ENCODE results near the gene MGLL. TPM values are rescaled to one million over a fixed set of nuclear protein-coding genes. Genes with fewer than 3 reads are reported as not detected.

Gene MGLL
- total and polyA plus RNA-seq, 2 experiments from 2014 or later: 58.7 to 184 TPM

- Histone ChIP-seq H3K9ac (no peak overlapping the region), H3K4me1 (ENCODE audit: insufficient read depth) (peaks cover 42% of the 10 kb centered on the region), H3K27me3 (replicated peaks; ENCODE audit: insufficient read depth) (no peaks in the 10 kb centered on the region), H2AFZ (no peak overlapping the region), H4K20me1 (ENCODE audit: insufficient read depth) (no peaks in the 10 kb centered on the region), H3K9me2 (ENCODE audit: insufficient read depth) (no peaks in the 10 kb centered on the region), H3K4me3 (no peak overlapping the region), H3K36me3 (ENCODE audit: low read depth) (peaks cover 6% of the 10 kb centered on the region; the same call in 1 of the 2 replicates), H3K4me2 (ENCODE audit: unreplicated experiment) (no peak overlapping the region), H3K9me3 (ENCODE audit: low read depth) (no peaks in the 10 kb centered on the region), H3K79me2 (ENCODE audit: insufficient read depth) (peaks cover 55% of the 10 kb centered on the region), H3F3A (ENCODE audit: insufficient read depth) (peaks cover 39% of the 10 kb centered on the region), H3K27ac (no peak overlapping the region)
- no peak for TF ChIP-seq EZH2 (IDR thresholded peaks at IDR 0.05; ENCODE audit: insufficient read depth, poor library complexity, severe bottlenecking)
- no peak for TF ChIP-seq EZH2phosphoT487 (IDR thresholded peaks at IDR 0.05; ENCODE audit: insufficient read depth, low read depth)
- 88 to 89% methylated on average over 8 of the region's 8 CpGs for WGBS, 2 experiments (ENCODE audit: low coverage in 1 of 2, low lambda C conversion rate in 2 of 2, missing lambda C conversion rate in 2 of 2)
- DNase-seq: no peak
- in situ Hi-C loops (cut with MboI): no loop called here
Observed at GRCh38 chr3:127796831-127797150, 25.5 kb downstream of the MGLL start.

GRCh38 chr3:127796045-127796830 lies 26.1 kb downstream of the MGLL start:
- in situ Hi-C loops (cut with MboI): no loop called here
- H3K4me2 ChIP-seq (ENCODE audit: unreplicated experiment): no peak overlapping the region
- no peaks in the 10 kb centered on the region for H3K9me3 ChIP-seq (ENCODE audit: low read depth)
- no peak overlapping the region for H3K9ac ChIP-seq
- 78 to 83% methylated on average over 7 of the region's 7 CpGs for WGBS, 2 experiments (ENCODE audit: low coverage in 1 of 2, low lambda C conversion rate in 2 of 2, missing lambda C conversion rate in 2 of 2)
- H3F3A ChIP-seq (ENCODE audit: insufficient read depth): peaks cover 41% of the 10 kb centered on the region
- no peak overlapping the region for H3K4me3 ChIP-seq
- no peak overlapping the region for H2AFZ ChIP-seq
- H3K36me3 ChIP-seq (ENCODE audit: low read depth): peaks cover 6% of the 10 kb centered on the region; the same call in 1 of the 2 replicates
- H3K4me1 ChIP-seq (ENCODE audit: insufficient read depth): peaks cover 48% of the 10 kb centered on the region
- H3K9me2 ChIP-seq (ENCODE audit: insufficient read depth): no peaks in the 10 kb centered on the region
- H3K79me2 ChIP-seq (ENCODE audit: insufficient read depth): peaks cover 54% of the 10 kb centered on the region
- no peak for TF ChIP-seq EZH2phosphoT487 (IDR thresholded peaks at IDR 0.05; ENCODE audit: insufficient read depth, low read depth)
- no peak for TF ChIP-seq EZH2 (IDR thresholded peaks at IDR 0.05; ENCODE audit: insufficient read depth, poor library complexity, severe bottlenecking)
- H3K27ac ChIP-seq: no peak overlapping the region
- DNase-seq: no peak
- no peaks in the 10 kb centered on the region for H4K20me1 ChIP-seq (ENCODE audit: insufficient read depth)
- H3K27me3 ChIP-seq (replicated peaks; ENCODE audit: insufficient read depth): no peaks in the 10 kb centered on the region

GRCh38 chr3:127794972-127795371 lies 27.3 kb downstream of the MGLL start:
- Histone ChIP-seq H3K79me2 (ENCODE audit: insufficient read depth) (peaks cover 62% of the 10 kb centered on the region), H4K20me1 (ENCODE audit: insufficient read depth) (no peaks in the 10 kb centered on the region), H3K9me3 (ENCODE audit: low read depth) (no peaks in the 10 kb centered on the region), H3F3A (ENCODE audit: insufficient read depth) (peaks cover 34% of the 10 kb centered on the region), H3K4me2 (ENCODE audit: unreplicated experiment) (no peak overlapping the region), H3K4me1 (ENCODE audit: insufficient read depth) (peaks cover 43% of the 10 kb centered on the region), H3K4me3 (no peak overlapping the region), H3K27me3 (replicated peaks; ENCODE audit: insufficient read depth) (no peaks in the 10 kb centered on the region), H3K9ac (no peak overlapping the region), H3K9me2 (ENCODE audit: insufficient read depth) (no peaks in the 10 kb centered on the region), H3K27ac (no peak overlapping the region), H2AFZ (no peak overlapping the region), H3K36me3 (ENCODE audit: low read depth) (peaks cover 6% of the 10 kb centered on the region; the same call in 1 of the 2 replicates)
- 94 to 97% methylated on average over 2 of the region's 2 CpGs for WGBS, 2 experiments (ENCODE audit: low coverage in 1 of 2, low lambda C conversion rate in 2 of 2, missing lambda C conversion rate in 2 of 2)
- TF ChIP-seq EZH2 (IDR thresholded peaks at IDR 0.05; ENCODE audit: insufficient read depth, poor library complexity, severe bottlenecking) (no peak), EZH2phosphoT487 (IDR thresholded peaks at IDR 0.05; ENCODE audit: insufficient read depth, low read depth) (no peak)
- in situ Hi-C loops (cut with MboI): no loop called here
- no peak for DNase-seq

- Histone ChIP-seq H3K9me2 (ENCODE audit: insufficient read depth) (no peaks in the 10 kb centered on the region), H3K4me2 (ENCODE audit: unreplicated experiment) (no peak overlapping the region), H3K27ac (no peak overlapping the region), H3K36me3 (ENCODE audit: low read depth) (peaks cover 6% of the 10 kb centered on the region; the same call in 1 of the 2 replicates), H3F3A (ENCODE audit: insufficient read depth) (peaks cover 30% of the 10 kb centered on the region), H3K27me3 (replicated peaks; ENCODE audit: insufficient read depth) (no peaks in the 10 kb centered on the region), H3K9ac (no peak overlapping the region), H4K20me1 (ENCODE audit: insufficient read depth) (no peaks in the 10 kb centered on the region), H3K79me2 (ENCODE audit: insufficient read depth) (peaks cover 68% of the 10 kb centered on the region), H3K9me3 (ENCODE audit: low read depth) (no peaks in the 10 kb centered on the region), H3K4me3 (no peak overlapping the region), H2AFZ (no peak overlapping the region), H3K4me1 (ENCODE audit: insufficient read depth) (peaks cover 42% of the 10 kb centered on the region)
- 92 to 98% methylated on average over 2 of the region's 2 CpGs for WGBS, 2 experiments (ENCODE audit: low coverage in 1 of 2, low lambda C conversion rate in 2 of 2, missing lambda C conversion rate in 2 of 2)
- in situ Hi-C loops (cut with MboI): no loop called here
- TF ChIP-seq EZH2phosphoT487 (IDR thresholded peaks at IDR 0.05; ENCODE audit: insufficient read depth, low read depth) (no peak), EZH2 (IDR thresholded peaks at IDR 0.05; ENCODE audit: insufficient read depth, poor library complexity, severe bottlenecking) (no peak)
- DNase-seq: no peak
Observed at GRCh38 chr3:127794402-127794801, 27.9 kb downstream of the MGLL start.
